ENCODE data around the gene ASPG. TPM values are rescaled to one million over a fixed set of nuclear protein-coding genes. Genes with fewer than 3 reads are reported as not detected.

ASPG gene
- total RNA-seq, 2 experiments from 2014 or later = not detected

- Mint-ChIP-seq H3K4me3 (no peak overlapping the region), H3K4me1 (ENCODE audit: low read depth) (no peaks in the 10 kb centered on the region), H3K27me3 (no peaks in the 10 kb centered on the region), H3K9me3 (no peaks in the 10 kb centered on the region), H3K27ac (no peak overlapping the region), H3K36me3 (ENCODE audit: low read depth) (no peaks in the 10 kb centered on the region)
- ATAC-seq (no peak), DNase-seq (no peak)
- TF ChIP-seq CTCF (IDR thresholded peaks at IDR 0.05) = no peak
- ChIA-PET CTCF (no interaction called here), POLR2A (no interaction called here)
- intact Hi-C loops (cut with micrococcal nuclease) = loop anchor here (10.0 kb wide), 1 partner anchor 416 kb away; no protein-coding TSS in a partner anchor
Observed at GRCh38 chr14:104149278-104149595, 63.7 kb downstream of the ASPG start.

- CTCF ChIA-PET = no interaction called here
- POLR2A ChIA-PET = no interaction called here
- H3K27ac Mint-ChIP-seq = no peak overlapping the region
- H3K36me3 Mint-ChIP-seq (ENCODE audit: low read depth) = no peaks in the 10 kb centered on the region
- no peak overlapping the region for H3K4me3 Mint-ChIP-seq
- intact Hi-C loops (cut with micrococcal nuclease) = loop anchor here (10.0 kb wide), 1 partner anchor 415 kb away; no protein-coding TSS in a partner anchor
- peak; percentile 67 for DNase-seq
- no peaks in the 10 kb centered on the region for H3K4me1 Mint-ChIP-seq (ENCODE audit: low read depth)
- ATAC-seq = peak; percentile 92
- no peaks in the 10 kb centered on the region for H3K9me3 Mint-ChIP-seq
- TF ChIP-seq CTCF (IDR thresholded peaks at IDR 0.05) = no peak
- H3K27me3 Mint-ChIP-seq = no peaks in the 10 kb centered on the region
Observed at GRCh38 chr14:104149617-104150135, 64.2 kb downstream of the ASPG start.

- CTCF ChIA-PET = no interaction called here
- no peaks in the 10 kb centered on the region for H3K4me1 Mint-ChIP-seq (ENCODE audit: low read depth)
- POLR2A ChIA-PET = no interaction called here
- no peaks in the 10 kb centered on the region for H3K9me3 Mint-ChIP-seq
- ATAC-seq (peak; percentile 37), DNase-seq (no peak)
- no peaks in the 10 kb centered on the region for H3K27me3 Mint-ChIP-seq
- H3K36me3 Mint-ChIP-seq (ENCODE audit: low read depth) = no peaks in the 10 kb centered on the region
- TF ChIP-seq CTCF (IDR thresholded peaks at IDR 0.05) = peak; percentile 27
- intact Hi-C loops (cut with micrococcal nuclease) = no loop called here
- no peak overlapping the region for H3K27ac Mint-ChIP-seq
- no peak overlapping the region for H3K4me3 Mint-ChIP-seq
Observed at GRCh38 chr14:104150136-104151025, 64.9 kb downstream of the ASPG start.

GRCh38 chr14:104151026-104151381 is 65.5 kb downstream of the ASPG start:
- no peaks in the 10 kb centered on the region for H3K9me3 Mint-ChIP-seq
- intact Hi-C loops (cut with micrococcal nuclease) = no loop called here
- POLR2A ChIA-PET = no interaction called here
- H3K36me3 Mint-ChIP-seq (ENCODE audit: low read depth) = no peaks in the 10 kb centered on the region
- CTCF ChIA-PET = no interaction called here
- no peaks in the 10 kb centered on the region for H3K27me3 Mint-ChIP-seq
- no peak for TF ChIP-seq CTCF (IDR thresholded peaks at IDR 0.05)
- no peak overlapping the region for H3K27ac Mint-ChIP-seq
- ATAC-seq (no peak), DNase-seq (no peak)
- H3K4me1 Mint-ChIP-seq (ENCODE audit: low read depth) = no peaks in the 10 kb centered on the region
- H3K4me3 Mint-ChIP-seq = no peak overlapping the region

GRCh38 chr14:104151566-104152245 is 66.2 kb downstream of the ASPG start:
- no peak for TF ChIP-seq CTCF (IDR thresholded peaks at IDR 0.05)
- Mint-ChIP-seq H3K4me3 (no peak overlapping the region), H3K9me3 (no peaks in the 10 kb centered on the region), H3K27ac (no peak overlapping the region), H3K4me1 (ENCODE audit: low read depth) (no peaks in the 10 kb centered on the region), H3K27me3 (no peaks in the 10 kb centered on the region), H3K36me3 (ENCODE audit: low read depth) (no peaks in the 10 kb centered on the region)
- ChIA-PET POLR2A (no interaction called here), CTCF (no interaction called here)
- ATAC-seq (no peak), DNase-seq (no peak)
- intact Hi-C loops (cut with micrococcal nuclease) = no loop called here
